ENCODE data around the gene CD2.

Gene CD2

DNA sequence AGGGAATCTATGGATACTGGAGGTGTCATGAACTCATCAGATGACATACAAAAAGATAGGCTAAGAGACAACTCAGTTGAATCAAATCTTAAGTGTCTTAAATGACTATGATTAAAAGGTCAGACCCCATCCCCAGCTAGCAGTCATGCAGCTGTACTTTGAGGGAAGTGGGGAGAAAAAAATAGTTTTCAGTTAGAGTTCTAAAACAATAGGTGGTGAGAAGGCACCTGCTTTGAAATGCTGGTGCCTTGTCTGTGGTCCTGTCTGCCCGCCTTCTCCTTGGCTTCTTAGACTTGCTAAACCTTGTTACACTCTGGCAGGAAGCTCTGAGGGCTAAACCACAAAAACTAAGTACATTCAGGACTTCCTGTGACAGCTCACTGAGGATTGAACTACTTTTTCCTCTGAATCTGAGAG is 15.3 kb downstream of the CD2 start:
- no peak for TF ChIP-seq NFIC (IDR thresholded peaks at IDR 0.05)
- no peak for TF ChIP-seq TEAD4 (IDR thresholded peaks at IDR 0.05)
- no peak for TF ChIP-seq EP300 (IDR thresholded peaks at IDR 0.05; ENCODE audit: borderline replicate concordance)
- TF ChIP-seq YY1 (IDR thresholded peaks at IDR 0.05; ENCODE audit: low read depth): no peak
- TF ChIP-seq, protein P1, sequence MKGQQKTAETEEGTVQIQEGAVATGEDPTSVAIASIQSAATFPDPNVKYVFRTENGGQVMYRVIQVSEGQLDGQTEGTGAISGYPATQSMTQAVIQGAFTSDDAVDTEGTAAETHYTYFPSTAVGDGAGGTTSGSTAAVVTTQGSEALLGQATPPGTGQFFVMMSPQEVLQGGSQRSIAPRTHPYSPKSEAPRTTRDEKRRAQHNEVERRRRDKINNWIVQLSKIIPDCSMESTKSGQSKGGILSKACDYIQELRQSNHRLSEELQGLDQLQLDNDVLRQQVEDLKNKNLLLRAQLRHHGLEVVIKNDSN (IDR thresholded peaks at IDR 0.05): no peak

DNA sequence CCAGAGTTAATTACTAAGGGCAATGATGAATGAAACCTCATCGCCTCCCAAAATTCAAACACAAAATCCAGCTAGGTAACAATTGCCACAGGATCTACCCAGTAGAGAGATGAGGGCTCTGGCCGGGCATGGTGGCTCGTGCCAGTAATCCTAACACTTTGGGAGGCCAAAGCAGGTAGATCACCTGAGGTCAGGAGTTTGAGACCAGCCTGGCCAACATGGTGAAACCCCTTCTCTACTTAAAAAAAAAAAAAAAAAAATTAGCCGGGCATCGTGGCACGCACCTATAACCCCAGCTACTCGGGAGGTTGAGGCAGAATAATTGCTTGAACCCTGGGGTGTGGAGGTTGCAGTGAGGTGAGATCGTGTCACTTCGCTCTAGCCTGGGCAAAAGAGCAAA is 15.8 kb downstream of the CD2 start:
- TF ChIP-seq FOXM1 (IDR thresholded peaks at IDR 0.05; ENCODE audit: borderline replicate concordance, low read depth) (no peak), ZBTB7A (IDR thresholded peaks at IDR 0.05; ENCODE audit: low read depth) (no peak), EP300 (IDR thresholded peaks at IDR 0.05; ENCODE audit: borderline replicate concordance) (no peak), EGR1 (IDR thresholded peaks at IDR 0.05) (no peak), RAD21 (IDR thresholded peaks at IDR 0.05; ENCODE audit: low read depth) (no peak), NFIC (IDR thresholded peaks at IDR 0.05) (no peak), TEAD4 (IDR thresholded peaks at IDR 0.05) (no peak), YY1 (IDR thresholded peaks at IDR 0.05; ENCODE audit: low read depth) (no peak), CEBPB (IDR thresholded peaks at IDR 0.05) (no peak), TAF1 (IDR thresholded peaks at IDR 0.05; ENCODE audit: low read depth) (no peak), TCF12 (IDR thresholded peaks at IDR 0.05; ENCODE audit: low read depth) (no peak), CREB1 (IDR thresholded peaks at IDR 0.05; ENCODE audit: low read depth) (no peak)
- TF ChIP-seq, protein P2, sequence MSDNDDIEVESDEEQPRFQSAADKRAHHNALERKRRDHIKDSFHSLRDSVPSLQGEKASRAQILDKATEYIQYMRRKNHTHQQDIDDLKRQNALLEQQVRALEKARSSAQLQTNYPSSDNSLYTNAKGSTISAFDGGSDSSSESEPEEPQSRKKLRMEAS (IDR thresholded peaks at IDR 0.05): no peak
- TF ChIP-seq, protein P3, sequence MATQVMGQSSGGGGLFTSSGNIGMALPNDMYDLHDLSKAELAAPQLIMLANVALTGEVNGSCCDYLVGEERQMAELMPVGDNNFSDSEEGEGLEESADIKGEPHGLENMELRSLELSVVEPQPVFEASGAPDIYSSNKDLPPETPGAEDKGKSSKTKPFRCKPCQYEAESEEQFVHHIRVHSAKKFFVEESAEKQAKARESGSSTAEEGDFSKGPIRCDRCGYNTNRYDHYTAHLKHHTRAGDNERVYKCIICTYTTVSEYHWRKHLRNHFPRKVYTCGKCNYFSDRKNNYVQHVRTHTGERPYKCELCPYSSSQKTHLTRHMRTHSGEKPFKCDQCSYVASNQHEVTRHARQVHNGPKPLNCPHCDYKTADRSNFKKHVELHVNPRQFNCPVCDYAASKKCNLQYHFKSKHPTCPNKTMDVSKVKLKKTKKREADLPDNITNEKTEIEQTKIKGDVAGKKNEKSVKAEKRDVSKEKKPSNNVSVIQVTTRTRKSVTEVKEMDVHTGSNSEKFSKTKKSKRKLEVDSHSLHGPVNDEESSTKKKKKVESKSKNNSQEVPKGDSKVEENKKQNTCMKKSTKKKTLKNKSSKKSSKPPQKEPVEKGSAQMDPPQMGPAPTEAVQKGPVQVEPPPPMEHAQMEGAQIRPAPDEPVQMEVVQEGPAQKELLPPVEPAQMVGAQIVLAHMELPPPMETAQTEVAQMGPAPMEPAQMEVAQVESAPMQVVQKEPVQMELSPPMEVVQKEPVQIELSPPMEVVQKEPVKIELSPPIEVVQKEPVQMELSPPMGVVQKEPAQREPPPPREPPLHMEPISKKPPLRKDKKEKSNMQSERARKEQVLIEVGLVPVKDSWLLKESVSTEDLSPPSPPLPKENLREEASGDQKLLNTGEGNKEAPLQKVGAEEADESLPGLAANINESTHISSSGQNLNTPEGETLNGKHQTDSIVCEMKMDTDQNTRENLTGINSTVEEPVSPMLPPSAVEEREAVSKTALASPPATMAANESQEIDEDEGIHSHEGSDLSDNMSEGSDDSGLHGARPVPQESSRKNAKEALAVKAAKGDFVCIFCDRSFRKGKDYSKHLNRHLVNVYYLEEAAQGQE (IDR thresholded peaks at IDR 0.05; ENCODE audit: low read depth): no peak
- TF ChIP-seq, protein P1 (IDR thresholded peaks at IDR 0.05): no peak

DNA sequence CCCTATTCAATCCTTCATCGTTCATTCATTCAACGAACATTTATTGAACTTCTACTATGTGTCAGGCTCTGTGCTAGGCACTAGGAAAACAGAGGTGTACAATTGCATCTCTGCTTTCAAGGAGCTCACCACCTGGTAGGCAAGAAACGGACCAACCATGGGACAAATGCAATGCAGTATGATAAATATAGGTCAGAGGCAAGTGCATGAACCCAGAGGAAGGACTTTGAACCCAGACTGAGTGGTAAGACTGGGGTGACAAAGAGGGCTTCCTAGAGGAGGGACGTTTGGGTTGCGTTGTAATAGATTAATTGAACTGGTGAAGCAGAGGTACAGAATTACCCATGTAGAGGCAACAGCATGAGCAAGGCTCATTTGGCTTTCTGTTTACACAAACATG is 16.4 kb downstream of the CD2 start:
- TF ChIP-seq YY1 (IDR thresholded peaks at IDR 0.05; ENCODE audit: low read depth) (no peak), FOXM1 (IDR thresholded peaks at IDR 0.05; ENCODE audit: borderline replicate concordance, low read depth) (no peak), EP300 (IDR thresholded peaks at IDR 0.05; ENCODE audit: borderline replicate concordance) (no peak), EGR1 (IDR thresholded peaks at IDR 0.05) (no peak), TCF12 (IDR thresholded peaks at IDR 0.05; ENCODE audit: low read depth) (no peak), TAF1 (IDR thresholded peaks at IDR 0.05; ENCODE audit: low read depth) (no peak)
- TF ChIP-seq, protein P3 (IDR thresholded peaks at IDR 0.05; ENCODE audit: low read depth): no peak
- TF ChIP-seq, protein P1 (IDR thresholded peaks at IDR 0.05): no peak

DNA sequence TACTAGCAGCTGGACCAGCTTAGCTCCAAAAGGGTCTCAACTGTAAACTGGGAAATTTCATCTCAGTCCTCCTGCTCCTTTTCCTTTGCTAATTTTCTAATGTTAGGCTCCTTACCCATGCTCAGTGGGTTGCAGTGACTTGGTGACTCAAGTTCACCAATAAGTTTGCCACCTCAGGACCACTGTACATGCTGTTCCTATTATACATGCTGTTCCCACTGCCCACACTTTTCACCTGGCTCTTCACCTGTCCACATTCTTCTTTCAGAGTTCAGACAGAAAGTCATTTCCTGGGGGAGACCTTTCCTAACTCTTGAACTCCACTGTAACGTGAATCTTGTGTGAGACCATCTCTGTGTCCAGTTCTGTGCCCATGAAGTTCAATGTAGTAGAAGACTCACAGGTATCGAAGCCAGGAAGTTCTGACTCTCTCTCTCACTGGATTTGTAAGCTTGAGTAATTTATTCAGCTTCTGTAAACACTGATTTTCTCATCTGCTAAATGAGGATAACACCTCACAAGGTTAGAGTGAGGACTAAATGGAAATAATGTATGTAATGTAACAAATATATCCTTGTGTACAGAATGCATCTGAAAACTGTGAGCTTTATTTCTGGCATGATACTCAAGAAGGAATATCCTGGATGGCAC is 17.9 kb downstream of the CD2 start:
- no peak for TF ChIP-seq EGR1 (IDR thresholded peaks at IDR 0.05)
- no peak for TF ChIP-seq CEBPB (IDR thresholded peaks at IDR 0.05)
- no peak for TF ChIP-seq EP300 (IDR thresholded peaks at IDR 0.05; ENCODE audit: borderline replicate concordance)
- no peak for TF ChIP-seq YY1 (IDR thresholded peaks at IDR 0.05; ENCODE audit: low read depth)
- no peak for TF ChIP-seq CREB1 (IDR thresholded peaks at IDR 0.05; ENCODE audit: low read depth)
- TF ChIP-seq, protein P1 (IDR thresholded peaks at IDR 0.05): no peak
- TF ChIP-seq FOXM1 (IDR thresholded peaks at IDR 0.05; ENCODE audit: borderline replicate concordance, low read depth): no peak
- TF ChIP-seq RAD21 (IDR thresholded peaks at IDR 0.05; ENCODE audit: low read depth): no peak
- no peak for TF ChIP-seq TEAD4 (IDR thresholded peaks at IDR 0.05)
- TF ChIP-seq TAF1 (IDR thresholded peaks at IDR 0.05; ENCODE audit: low read depth): no peak
- TF ChIP-seq, protein P3 (IDR thresholded peaks at IDR 0.05; ENCODE audit: low read depth): no peak
- TF ChIP-seq TCF12 (IDR thresholded peaks at IDR 0.05; ENCODE audit: low read depth): no peak
- no peak for TF ChIP-seq NFIC (IDR thresholded peaks at IDR 0.05)
- TF ChIP-seq, protein P2 (IDR thresholded peaks at IDR 0.05): no peak
- no peak for TF ChIP-seq ZBTB7A (IDR thresholded peaks at IDR 0.05; ENCODE audit: low read depth)

Data from Ishikawa (cell line).